HG03066 (cell line): ENCODE data around the gene S1PR5.
"Not testable (repeated sequence)": the region's sequence is repeated elsewhere in the genome, so short reads cannot be mapped to it uniquely, and the experiment has no call there.

Source experiments
- ATAC-seq: cut with Tn5 transposase; IDR thresholded peaks from one replicate; pipeline ENCODE4 v1.9.1; 2021; ENCODE audit warnings: low read depth; ENCODE audit not compliant: unreplicated experiment

Gene S1PR5

GRCh38 chr19:10546817-10547216 lies 29.6 kb upstream of the S1PR5 start:
- no peak for ATAC-seq

GRCh38 chr19:10544753-10545251 lies 27.6 kb upstream of the S1PR5 start:
- no peak for ATAC-seq

- no peak for ATAC-seq
Measured at GRCh38 chr19:10544242-10544752, 27.1 kb upstream of the S1PR5 start.

GRCh38 chr19:10543420-10544241 lies 26.4 kb upstream of the S1PR5 start, which contains the start of gene ATG4D:
TSS of gene ATG4D (plus strand) at chr19:10543904. CDS start at chr19:10544091, 187 bp downstream.
- ATAC-seq: no peak

- ATAC-seq: no peak
Measured at GRCh38 chr19:10543059-10543419, 25.8 kb upstream of the S1PR5 start.

GRCh38 chr19:10539016-10539415 lies 21.8 kb upstream of the S1PR5 start:
- not testable (repeated sequence) for ATAC-seq

GRCh38 chr19:10538204-10538983 lies 21.1 kb upstream of the S1PR5 start:
- ATAC-seq: no peak

GRCh38 chr19:10537668-10538067 lies 20.4 kb upstream of the S1PR5 start:
- ATAC-seq: no peak

- ATAC-seq: no peak
Measured at GRCh38 chr19:10535613-10536012, 18.4 kb upstream of the S1PR5 start.

- no peak for ATAC-seq
Measured at GRCh38 chr19:10533646-10534386, 16.6 kb upstream of the S1PR5 start.

- no peak for ATAC-seq
Measured at GRCh38 chr19:10532457-10532856, 15.2 kb upstream of the S1PR5 start.

GRCh38 chr19:10526887-10527286 lies 9.6 kb upstream of the S1PR5 start:
- ATAC-seq: not testable (repeated sequence)

- no peak for ATAC-seq
Measured at GRCh38 chr19:10525636-10526035, 8.4 kb upstream of the S1PR5 start.

- ATAC-seq: no peak
Measured at GRCh38 chr19:10523135-10523636, 5.9 kb upstream of the S1PR5 start.

- ATAC-seq: no peak
Measured at GRCh38 chr19:10521461-10522171, 4.4 kb upstream of the S1PR5 start.

GRCh38 chr19:10520652-10521318 lies 3.5 kb upstream of the S1PR5 start:
- ATAC-seq: no peak

- ATAC-seq: no peak
Measured at GRCh38 chr19:10519421-10519820, 2.2 kb upstream of the S1PR5 start.

- ATAC-seq: no peak
Measured at GRCh38 chr19:10518444-10519361, 1.5 kb upstream of the S1PR5 start.
